CD8-positive, alpha-beta memory T cell (primary cell): ENCODE data around the gene PYGO1. TPM values are rescaled to one million over a fixed set of nuclear protein-coding genes. Genes with fewer than 3 reads are reported as not detected.

Source experiments
- CTCF ChIA-PET: fragments of 350-600 bp; sonication (Branson Sonifier 250); formaldehyde crosslinking; loops from one replicate; lab custom pipeline; 2021; ENCODE audit warnings: antibody characterized with exemption; lab: Charles Lee
- POLR2A ChIA-PET: fragments of 350-600 bp; sonication (Branson Sonifier 250); formaldehyde crosslinking; loops from one replicate; lab custom pipeline; 2021; ENCODE audit warnings: antibody characterized with exemption; lab: Charles Lee
- DNase-seq, 5 donors: peaks; one replicate each; pipeline versions ENCODE4 v3.0.0 to v3.0.0-alpha.2; 2020 to 2022; ENCODE audit warnings: mixed read lengths in 1 of 5
- H3K27ac ChIP-seq: one replicate; pipeline ENCODE4 v1.7.0; 2013; ENCODE audit warnings: low read depth, mild to moderate bottlenecking, low read length, moderate library complexity
- H3K27me3 ChIP-seq: 2 replicates; pipeline ENCODE4 v1.7.0; 2013; ENCODE audit warnings: low read length, mild to moderate bottlenecking; ENCODE audit not compliant: insufficient read depth, poor library complexity, severe bottlenecking
- H3K36me3 ChIP-seq: 2 replicates; pipeline ENCODE4 v1.7.0; 2013; ENCODE audit warnings: mild to moderate bottlenecking, low read length, moderate library complexity; ENCODE audit not compliant: insufficient read depth
- H3K4me1 ChIP-seq: 2 replicates; pipeline ENCODE4 v1.7.0; 2013; ENCODE audit warnings: mild to moderate bottlenecking, low read length, moderate library complexity; ENCODE audit not compliant: insufficient read depth
- H3K4me3 ChIP-seq: 2 replicates; pipeline ENCODE4 v1.7.0; 2013; ENCODE audit warnings: mild to moderate bottlenecking, low read length
- H3K9me3 ChIP-seq: 2 replicates; pipeline ENCODE4 v1.7.0; 2013; ENCODE audit warnings: mild to moderate bottlenecking, low read length
- H3K27ac Mint-ChIP-seq, 8 donors: one replicate each; pipeline ENCODE4 v1.8.0; 2020 to 2021; ENCODE audit warnings: mixed read lengths in 8 of 8, mild to moderate bottlenecking in 6 of 8, inconsistent platforms in 3 of 8, moderate library complexity in 3 of 8
- H3K27me3 Mint-ChIP-seq, 2 donors: one replicate each; pipeline ENCODE4 v1.8.0; 2020 to 2021; ENCODE audit warnings: mixed read lengths in 2 of 2, mild to moderate bottlenecking in 1 of 2, moderate library complexity in 1 of 2
- H3K36me3 Mint-ChIP-seq, 3 donors: one replicate each; pipeline ENCODE4 v1.8.0; 2020 to 2021; ENCODE audit warnings: mixed read lengths in 3 of 3, inconsistent platforms in 1 of 3, mild to moderate bottlenecking in 1 of 3
- H3K4me1 Mint-ChIP-seq, 3 donors: one replicate each; pipeline ENCODE4 v1.8.0; 2020 to 2021; ENCODE audit warnings: mixed read lengths in 3 of 3, inconsistent platforms in 1 of 3, mild to moderate bottlenecking in 1 of 3
- H3K4me3 Mint-ChIP-seq, 7 donors: one replicate each; pipeline ENCODE4 v1.8.0; 2020 to 2021; ENCODE audit warnings: mixed read lengths in 7 of 7, mild to moderate bottlenecking in 6 of 7, moderate library complexity in 4 of 7, inconsistent platforms in 2 of 7
- H3K9me3 Mint-ChIP-seq, 5 donors: one replicate each; pipeline ENCODE4 v1.8.0; 2020 to 2022; ENCODE audit warnings: mixed read lengths in 5 of 5, mild to moderate bottlenecking in 3 of 5, moderate library complexity in 2 of 5, inconsistent platforms in 1 of 5
- polyA plus RNA-seq: library from polyadenylated mRNA; unstranded; fragments of 300-500 nt; fragmentation: Illumina TruSeq; gene quantifications from one replicate; pipeline ENCODE4 v1.2.3, GENCODE V29; 2021
- total RNA-seq, 2 experiments: library from RNA; stranded (reverse); gene quantifications; one replicate each; pipeline ENCODE4 v1.2.3, GENCODE V29; 2021

The PYGO1 gene
- total and polyA plus RNA-seq, 3 experiments from 2014 or later, result 0.07 TPM; not detected in 2

DNA sequence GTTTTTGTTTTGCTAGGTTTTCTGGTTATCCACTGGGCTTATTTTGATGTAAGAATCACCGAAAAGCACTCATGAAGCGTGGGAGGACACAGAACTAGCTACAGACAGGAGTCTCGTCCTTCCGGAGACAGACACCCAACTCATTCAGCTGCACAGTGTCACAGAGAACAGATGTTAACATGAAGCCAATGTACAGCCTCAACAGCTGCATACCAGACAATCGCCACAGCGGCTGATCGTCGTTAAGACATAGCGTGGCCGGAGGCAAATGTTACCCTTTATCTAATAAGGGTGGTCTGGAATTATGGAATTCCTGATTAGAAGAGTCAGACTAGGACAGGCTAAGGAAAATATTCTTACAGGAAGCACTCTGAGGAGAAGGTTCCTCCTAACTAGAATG, 1.1 kb upstream of the PYGO1 start:
- no peaks in the 10 kb centered on the region for H3K4me1 ChIP-seq

DNA sequence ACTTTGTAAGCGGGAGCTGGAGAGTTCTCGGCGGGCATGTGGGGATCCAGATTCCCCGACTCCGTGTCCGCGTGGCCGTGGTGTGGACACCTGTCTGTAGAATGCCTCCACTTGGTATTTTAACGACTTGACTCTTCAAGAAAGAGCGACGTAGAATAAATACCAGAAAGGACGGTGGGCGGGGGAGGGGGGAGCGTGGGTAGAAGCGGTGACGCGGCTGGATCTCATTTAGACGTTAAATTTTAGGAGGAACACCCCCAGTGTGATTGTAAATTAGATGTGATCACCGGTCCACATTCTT, 620 bp upstream of the PYGO1 start:
- Mint-ChIP-seq H3K36me3 (peaks cover 0 to 1% (median 0%) of the 10 kb centered on the region in 3 donors), H3K27ac (no peak overlapping the region), H3K4me3 (peak overlapping the region; percentile 38 to 75 (median 71)), H3K9me3 (peaks cover 0 to 5% (median 2%) of the 10 kb centered on the region in 5 donors), H3K27me3 (peaks cover 37 to 41% of the 10 kb centered on the region in 2 donors), H3K4me1 (peaks cover 0 to 7% (median 0%) of the 10 kb centered on the region in 3 donors)
- no peak for DNase-seq
- POLR2A ChIA-PET, result no interaction called here
- no peaks in the 10 kb centered on the region for H3K4me1 ChIP-seq
- H3K27ac ChIP-seq, result no peak overlapping the region
- no peaks in the 10 kb centered on the region for H3K36me3 ChIP-seq
- no peaks in the 10 kb centered on the region for H3K9me3 ChIP-seq
- CTCF ChIA-PET, result no interaction called here
- H3K4me3 ChIP-seq, result no peak overlapping the region
- peaks cover 29% of the 10 kb centered on the region for H3K27me3 ChIP-seq

More for the DNA sequence above, 1.1 kb upstream of the PYGO1 start:
- ChIA-PET CTCF (no interaction called here), POLR2A (interaction anchor here (0.7 kb wide), 1 partner anchor 430 kb away, joined by 3 read pairs; no protein-coding TSS in a partner anchor)
- peaks cover 0 to 5% (median 2%) of the 10 kb centered on the region in 5 donors for H3K9me3 Mint-ChIP-seq
- no peaks in the 10 kb centered on the region for H3K9me3 ChIP-seq
- DNase-seq, result no peak
- H3K4me3 ChIP-seq, result no peak overlapping the region
- H3K4me1 Mint-ChIP-seq, result peaks cover 0 to 7% (median 0%) of the 10 kb centered on the region in 3 donors
- H3K4me3 Mint-ChIP-seq, result peak overlapping the region; percentile 52 to 77 (median 72)
- peaks cover 35 to 38% of the 10 kb centered on the region in 2 donors for H3K27me3 Mint-ChIP-seq
- H3K27ac ChIP-seq, result no peak overlapping the region
- H3K36me3 Mint-ChIP-seq, result peaks cover 0 to 1% (median 0%) of the 10 kb centered on the region in 3 donors
- no peak overlapping the region for H3K27ac Mint-ChIP-seq
- no peaks in the 10 kb centered on the region for H3K36me3 ChIP-seq
- peaks cover 29% of the 10 kb centered on the region for H3K27me3 ChIP-seq

DNA sequence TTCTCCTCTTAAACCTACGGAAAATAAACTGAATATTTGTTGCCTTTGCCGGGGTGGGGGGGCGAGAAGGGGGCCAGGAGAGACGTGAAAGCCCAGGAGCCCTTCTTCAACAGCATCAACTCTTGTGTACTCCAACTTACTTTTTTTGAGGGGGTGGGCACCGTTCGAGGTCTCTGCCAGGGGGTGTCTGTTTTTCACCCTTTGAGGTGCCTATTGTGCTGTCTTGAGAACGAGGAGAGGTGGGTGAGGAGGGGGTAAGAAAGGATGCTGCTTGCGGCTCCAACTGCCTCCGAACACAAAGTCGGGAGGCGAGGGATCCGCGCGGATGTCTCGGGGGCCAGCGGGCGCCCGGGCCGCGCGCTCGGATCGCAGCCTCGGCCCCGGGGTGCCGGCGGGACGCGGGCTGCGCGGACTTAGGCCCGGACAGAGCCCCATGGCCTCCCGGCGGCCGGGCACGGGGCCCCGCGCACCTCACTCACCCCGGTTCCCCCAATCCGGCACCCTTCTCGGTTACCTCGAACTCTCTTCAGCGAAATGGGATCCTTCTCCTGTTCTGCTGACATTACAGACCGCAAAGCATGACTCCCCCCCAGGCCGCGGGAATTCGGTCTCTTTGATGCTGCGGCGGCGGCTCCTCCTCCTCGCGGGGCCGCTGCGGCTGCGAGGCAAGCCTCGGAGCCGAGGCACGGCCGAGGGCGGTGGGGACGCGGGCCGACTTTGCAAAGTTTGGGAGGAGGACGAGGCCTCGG, 650 bp downstream of the PYGO1 start:
- Mint-ChIP-seq H3K4me3 (peak overlapping the region in 6 of 7 donors; percentile 47 to 64 (median 60)), H3K27me3 (peaks cover 44 to 46% of the 10 kb centered on the region in 2 donors), H3K4me1 (peaks cover 0 to 7% (median 0%) of the 10 kb centered on the region in 3 donors), H3K27ac (no peak overlapping the region), H3K9me3 (peaks cover 0 to 5% (median 0%) of the 10 kb centered on the region in 5 donors), H3K36me3 (peaks cover 0 to 1% (median 0%) of the 10 kb centered on the region in 3 donors)
- ChIA-PET POLR2A (no interaction called here), CTCF (no interaction called here)
- peak in 1 of 5 donors; percentile 3 for DNase-seq
- Histone ChIP-seq H3K27ac (no peak overlapping the region), H3K9me3 (no peaks in the 10 kb centered on the region), H3K36me3 (no peaks in the 10 kb centered on the region), H3K4me3 (no peak overlapping the region), H3K27me3 (peaks cover 29% of the 10 kb centered on the region), H3K4me1 (no peaks in the 10 kb centered on the region)

DNA sequence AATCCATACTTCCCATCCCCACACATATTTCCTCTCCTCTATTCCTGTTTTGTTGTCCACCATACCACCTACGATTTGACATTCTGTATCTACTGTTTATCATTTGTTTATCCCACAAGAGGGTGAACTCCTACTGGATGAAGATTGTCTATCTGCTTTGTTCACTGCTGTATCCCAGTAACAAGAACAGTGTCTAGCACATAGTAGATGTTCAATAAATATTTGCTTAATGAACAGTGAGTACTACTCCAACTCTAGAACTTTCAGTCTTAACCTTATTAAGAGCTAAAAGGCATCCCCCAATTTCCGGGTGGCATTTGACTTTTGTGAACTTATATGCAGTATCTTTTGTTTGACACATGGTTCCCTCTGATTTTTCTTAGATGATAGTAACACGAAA, 1.3 kb downstream of the PYGO1 start:
- Mint-ChIP-seq H3K36me3 (peaks cover 0 to 1% (median 0%) of the 10 kb centered on the region in 3 donors), H3K4me1 (peaks cover 0 to 7% (median 0%) of the 10 kb centered on the region in 3 donors), H3K4me3 (no peak overlapping the region), H3K9me3 (peaks cover 0 to 5% (median 0%) of the 10 kb centered on the region in 5 donors), H3K27ac (no peak overlapping the region), H3K27me3 (peaks cover 46 to 48% of the 10 kb centered on the region in 2 donors)
- Histone ChIP-seq H3K4me3 (no peak overlapping the region), H3K27ac (no peak overlapping the region), H3K4me1 (no peaks in the 10 kb centered on the region), H3K9me3 (no peaks in the 10 kb centered on the region), H3K36me3 (no peaks in the 10 kb centered on the region), H3K27me3 (peaks cover 29% of the 10 kb centered on the region)
- ChIA-PET CTCF (no interaction called here), POLR2A (no interaction called here)
- no peak for DNase-seq

DNA sequence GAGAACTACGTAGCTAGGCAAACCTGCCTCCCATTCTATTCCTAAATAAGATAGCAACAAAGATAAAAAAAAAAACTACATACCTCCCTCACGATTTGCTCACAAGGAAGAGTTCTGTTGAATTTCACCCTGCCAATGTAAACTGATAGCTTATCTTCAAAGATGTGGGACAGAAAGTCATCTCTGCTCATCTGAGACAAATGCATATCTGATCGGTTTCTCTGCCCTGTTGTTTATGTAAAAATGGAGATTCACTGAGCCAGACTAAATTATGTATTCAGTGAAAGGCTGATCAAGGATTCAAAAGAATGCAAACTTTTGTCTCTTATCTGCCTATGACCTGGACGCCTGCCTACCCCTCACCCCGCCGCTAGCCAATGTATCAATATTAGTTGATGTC, 11.2 kb downstream of the PYGO1 start:
- Histone ChIP-seq H3K9me3 (no peaks in the 10 kb centered on the region), H3K27ac (no peak overlapping the region), H3K4me1 (no peaks in the 10 kb centered on the region), H3K27me3 (no peaks in the 10 kb centered on the region), H3K4me3 (no peak overlapping the region), H3K36me3 (no peaks in the 10 kb centered on the region)
- peaks cover 0 to 2% (median 0%) of the 10 kb centered on the region in 5 donors for H3K9me3 Mint-ChIP-seq
- POLR2A ChIA-PET, result interaction anchor here (0.6 kb wide), 1 partner anchor 851 kb away, joined by 4 read pairs; no protein-coding TSS in a partner anchor
- H3K27ac Mint-ChIP-seq, result no peak overlapping the region
- no peak overlapping the region for H3K4me3 Mint-ChIP-seq
- no peak for DNase-seq
- H3K27me3 Mint-ChIP-seq, result peaks cover 11 to 52% of the 10 kb centered on the region in 2 donors
- no peaks in the 10 kb centered on the region for H3K4me1 Mint-ChIP-seq
- CTCF ChIA-PET, result no interaction called here
- no peaks in the 10 kb centered on the region for H3K36me3 Mint-ChIP-seq

DNA sequence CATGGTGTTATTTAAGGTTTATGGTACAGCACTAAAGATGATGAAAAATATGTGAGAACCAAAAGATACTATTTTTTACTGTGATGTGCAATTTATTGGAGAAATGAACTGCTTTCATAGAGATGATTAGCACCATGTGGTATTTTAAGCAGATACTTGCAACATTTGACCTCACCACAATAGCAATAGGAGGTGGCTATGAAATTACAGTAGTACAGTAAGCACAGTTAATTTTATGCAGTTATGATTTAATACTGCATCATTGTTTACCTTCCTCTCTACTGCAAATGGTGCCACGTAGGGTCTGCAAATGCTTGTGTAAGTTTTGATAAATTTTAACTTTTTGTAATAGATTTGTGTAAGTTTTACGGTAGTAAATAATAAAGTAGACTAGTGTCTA, 14.0 kb downstream of the PYGO1 start:
- H3K27ac Mint-ChIP-seq, result no peak overlapping the region
- Histone ChIP-seq H3K4me1 (no peaks in the 10 kb centered on the region), H3K9me3 (no peaks in the 10 kb centered on the region), H3K36me3 (no peaks in the 10 kb centered on the region), H3K27ac (no peak overlapping the region), H3K4me3 (no peak overlapping the region), H3K27me3 (no peaks in the 10 kb centered on the region)
- ChIA-PET POLR2A (no interaction called here), CTCF (no interaction called here)
- H3K36me3 Mint-ChIP-seq, result no peaks in the 10 kb centered on the region
- no peaks in the 10 kb centered on the region for H3K4me1 Mint-ChIP-seq
- H3K9me3 Mint-ChIP-seq, result peaks cover 0 to 2% (median 1%) of the 10 kb centered on the region in 5 donors
- no peak for DNase-seq
- no peak overlapping the region for H3K4me3 Mint-ChIP-seq
- peaks cover 15 to 58% of the 10 kb centered on the region in 2 donors for H3K27me3 Mint-ChIP-seq

DNA sequence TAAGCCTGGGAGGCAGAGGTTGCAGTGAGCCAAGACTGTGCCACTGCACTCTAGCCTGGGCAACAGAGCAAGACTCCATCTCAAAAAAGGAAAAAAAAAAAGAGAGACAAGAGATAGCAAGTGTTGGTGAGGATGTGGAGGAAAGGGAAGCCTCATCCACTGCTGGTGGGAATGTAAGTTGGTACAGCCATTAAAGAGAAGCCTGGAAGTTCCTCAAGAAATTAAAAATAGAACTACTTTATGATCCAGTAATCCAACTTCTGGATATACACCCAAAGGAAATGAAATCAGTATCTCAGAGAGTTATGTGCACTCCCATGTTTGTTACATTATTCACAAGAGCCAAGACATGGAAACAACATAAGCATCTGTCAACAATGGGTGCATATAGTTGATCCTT, 14.9 kb downstream of the PYGO1 start:
- ChIA-PET POLR2A (no interaction called here), CTCF (no interaction called here)
- Mint-ChIP-seq H3K9me3 (peaks cover 0 to 2% (median 1%) of the 10 kb centered on the region in 5 donors), H3K4me3 (peak overlapping the region in 1 of 7 donors; percentile 71), H3K4me1 (no peaks in the 10 kb centered on the region), H3K27me3 (peaks cover 20 to 55% of the 10 kb centered on the region in 2 donors), H3K36me3 (no peaks in the 10 kb centered on the region), H3K27ac (no peak overlapping the region)
- Histone ChIP-seq H3K27me3 (no peaks in the 10 kb centered on the region), H3K27ac (no peak overlapping the region), H3K4me1 (no peaks in the 10 kb centered on the region), H3K4me3 (no peak overlapping the region), H3K36me3 (no peaks in the 10 kb centered on the region), H3K9me3 (no peaks in the 10 kb centered on the region)
- no peak for DNase-seq

DNA sequence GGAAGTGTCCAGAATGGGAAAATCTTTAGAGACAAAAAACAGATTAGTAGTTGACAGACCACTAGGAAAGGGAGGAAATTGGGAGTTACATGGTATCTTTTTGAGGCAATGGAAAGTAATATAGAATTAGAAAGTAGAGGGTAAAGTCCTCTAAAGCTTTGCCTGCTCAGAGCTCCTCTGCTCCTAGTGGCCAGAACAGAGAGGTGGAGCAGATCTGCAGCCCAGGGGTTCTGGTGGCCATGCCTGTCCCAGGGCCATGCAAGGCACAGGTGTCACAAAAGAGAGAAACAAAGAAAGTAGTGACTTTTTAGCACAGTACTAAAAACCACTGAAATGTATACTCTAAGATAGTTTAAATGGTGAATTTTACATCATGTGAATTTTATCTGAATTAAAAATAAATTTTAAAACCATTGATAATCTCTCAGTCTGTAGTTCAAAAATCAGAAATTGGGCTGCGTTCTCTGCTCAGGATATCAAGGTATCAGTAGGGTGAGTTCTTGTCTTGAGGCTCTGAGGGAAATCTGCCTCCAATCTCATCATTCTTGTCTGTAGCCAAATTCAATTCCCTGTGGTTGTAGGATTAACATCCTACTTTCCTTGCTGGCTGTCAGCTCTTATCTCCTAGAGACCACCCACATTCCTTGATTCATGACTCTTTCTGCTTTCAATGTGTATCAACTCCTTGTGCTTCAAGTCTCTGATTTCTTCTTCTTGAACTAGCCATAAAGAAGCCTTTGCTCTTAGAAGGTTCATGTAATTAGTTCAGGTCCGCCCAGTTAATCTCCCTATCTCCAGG, 23.6 kb downstream of the PYGO1 start:
- no peaks in the 10 kb centered on the region for H3K4me1 ChIP-seq
- H3K27me3 ChIP-seq, result no peaks in the 10 kb centered on the region
- H3K27ac ChIP-seq, result no peak overlapping the region
- H3K9me3 Mint-ChIP-seq, result peaks cover 8 to 21% (median 9%) of the 10 kb centered on the region in 5 donors
- peaks cover 0 to 5% (median 0%) of the 10 kb centered on the region in 3 donors for H3K36me3 Mint-ChIP-seq
- POLR2A ChIA-PET, result no interaction called here
- peaks cover 7 to 9% of the 10 kb centered on the region in 2 donors for H3K27me3 Mint-ChIP-seq
- no peak overlapping the region for H3K27ac Mint-ChIP-seq
- CTCF ChIA-PET, result no interaction called here
- H3K9me3 ChIP-seq, result no peaks in the 10 kb centered on the region
- no peak overlapping the region for H3K4me3 ChIP-seq
- H3K4me3 Mint-ChIP-seq, result no peak overlapping the region
- DNase-seq, result no peak
- H3K4me1 Mint-ChIP-seq, result no peaks in the 10 kb centered on the region
- H3K36me3 ChIP-seq, result no peaks in the 10 kb centered on the region
